Aorta (tissue), 5 donors: Measurements from ENCODE around the gene PLPPR1. TPM values are rescaled to one million over a fixed set of nuclear protein-coding genes. Genes with fewer than 3 reads are reported as not detected.

Experiments used
- ATAC-seq: fragments of 200-7000 bp; cut with Tn5 transposase; one replicate; pipeline ENCODE4 v1.9.1; 2022; ENCODE audit warnings: moderate library complexity; ENCODE audit not compliant: low FRiP score
- DNase-seq, 2 donors: peaks; one replicate each; pipeline ENCODE4 v3.0.0-alpha.2; 2020
- H3K27ac ChIP-seq, 2 donors: one replicate each; pipeline ENCODE4 v1.5.1; 2013; ENCODE audit warnings: low read length in 2 of 2, mild to moderate bottlenecking in 2 of 2, moderate library complexity in 2 of 2, control low read depth in 1 of 2, inconsistent platforms in 1 of 2, low read depth in 1 of 2
- H3K27me3 ChIP-seq, 2 donors: one replicate each; pipeline ENCODE4 v1.6.1; 2013; ENCODE audit warnings: control low read depth in 1 of 2, low read length in 1 of 2, mild to moderate bottlenecking in 1 of 2, moderate library complexity in 1 of 2; ENCODE audit not compliant: insufficient read depth in 2 of 2, control insufficient read depth in 1 of 2
- H3K36me3 ChIP-seq, 2 donors: one replicate each; pipeline ENCODE4 v1.6.1; 2013; ENCODE audit warnings: control low read depth in 1 of 2, low read length in 1 of 2, mild to moderate bottlenecking in 1 of 2; ENCODE audit not compliant: insufficient read depth in 2 of 2, control insufficient read depth in 1 of 2
- H3K4me1 ChIP-seq, 2 donors: one replicate each; pipeline ENCODE4 v1.6.1; 2013; ENCODE audit warnings: low read length in 2 of 2, control low read depth in 1 of 2, mild to moderate bottlenecking in 1 of 2, moderate library complexity in 1 of 2; ENCODE audit not compliant: insufficient read depth in 2 of 2, control insufficient read depth in 1 of 2
- H3K4me3 ChIP-seq, 2 donors: one replicate each; pipeline ENCODE4 v1.5.1; 2013; ENCODE audit warnings: low read length in 2 of 2, control low read depth in 1 of 2, mild to moderate bottlenecking in 1 of 2
- H3K9me3 ChIP-seq: one replicate; pipeline ENCODE4 v1.6.1; 2013; ENCODE audit warnings: mild to moderate bottlenecking, low read length; ENCODE audit not compliant: control insufficient read depth
- WGBS, 2 donors: extraction: QIAGEN DNeasy Blood & Tissue Kit; methylation state at CpG; one replicate each; pipeline ENCODE4 v1.1.7; 2013; 5-methylcytosine and 5-hydroxymethylcytosine counted together
- intact Hi-C, 2 donors: fragments of 100-400 bp; cut with DNase I; formaldehyde crosslinking; loops; one replicate each; pipeline versions ENCODE4 v1.14.2 to v1.15.0; 2022
- polyA plus RNA-seq, 2 donors: library from polyadenylated mRNA; stranded (reverse); fragments of 200-250 nt; gene quantifications; one replicate each; pipeline ENCODE4 v1.2.3, GENCODE V29; 2013
- total RNA-seq, 2 donors: library from RNA; stranded (reverse); fragmentation: NEBNext Ultra II Directional; extraction: Animal tissue kit (Norgen Biotek cat#: 25700); gene quantifications; one replicate each; pipeline ENCODE4 v1.2.1, GENCODE V29; 2021
- donor health status: healthy with polysubstance abuse.
- donor health status: Bipolar disorder and iron deficiency.
- donor health status: DM: no; HTN: no; CAD: no.
- donor health status: DM: no; HTN: no; CAD: no.
- donor health status: DM: yes; HTN: yes; CAD: no.

The PLPPR1 gene
- total and polyA plus RNA-seq, 4 donors = not detected

GRCh38 chr9:101247297-101247696, 218.8 kb downstream of the PLPPR1 start:
- WGBS, 2 donors = 81 to 84% methylated on average over 2 of the region's 2 CpGs
- ATAC-seq = no peak
- Histone ChIP-seq H3K4me3 (no peak overlapping the region), H3K27ac (no peak overlapping the region), H3K9me3 (no peaks in the 10 kb centered on the region), H3K27me3 (no peaks in the 10 kb centered on the region), H3K36me3 (no peaks in the 10 kb centered on the region), H3K4me1 (no peaks in the 10 kb centered on the region)
- no peak for DNase-seq
- intact Hi-C loops = no loop called here

DNA sequence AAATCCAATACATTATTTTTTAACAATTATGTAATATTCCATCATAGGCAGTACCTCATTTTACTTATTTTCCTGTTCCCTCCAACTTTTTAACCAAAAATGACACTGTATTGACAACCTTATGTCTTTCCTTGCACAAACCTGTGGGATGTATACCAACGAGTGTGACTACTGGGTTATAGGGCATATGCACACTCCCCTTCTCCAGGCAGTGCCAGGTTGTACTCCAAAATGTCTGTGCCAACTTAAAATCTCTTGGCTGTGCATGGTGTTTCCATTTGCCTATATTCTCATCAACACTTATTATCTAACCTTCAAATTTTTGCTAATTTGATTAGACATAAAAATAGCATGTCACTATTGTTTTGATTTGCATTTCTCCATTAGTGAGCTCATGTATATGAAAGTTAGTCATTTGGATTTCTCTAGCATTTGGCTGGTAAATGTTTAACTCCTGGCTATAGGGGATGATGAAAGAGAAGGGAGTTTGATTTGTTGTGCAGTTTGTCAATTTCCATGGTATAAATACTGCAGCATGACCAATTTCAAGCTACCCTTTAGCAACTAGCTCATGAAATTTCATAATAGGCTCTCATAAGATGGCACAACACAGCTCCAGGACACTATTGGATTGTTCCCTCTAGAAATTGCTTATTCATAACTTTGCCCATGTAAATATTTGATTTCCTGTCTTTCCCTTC, 226.4 kb downstream of the PLPPR1 start:
- no peak overlapping the region for H3K27ac ChIP-seq
- DNase-seq = no peak

DNA sequence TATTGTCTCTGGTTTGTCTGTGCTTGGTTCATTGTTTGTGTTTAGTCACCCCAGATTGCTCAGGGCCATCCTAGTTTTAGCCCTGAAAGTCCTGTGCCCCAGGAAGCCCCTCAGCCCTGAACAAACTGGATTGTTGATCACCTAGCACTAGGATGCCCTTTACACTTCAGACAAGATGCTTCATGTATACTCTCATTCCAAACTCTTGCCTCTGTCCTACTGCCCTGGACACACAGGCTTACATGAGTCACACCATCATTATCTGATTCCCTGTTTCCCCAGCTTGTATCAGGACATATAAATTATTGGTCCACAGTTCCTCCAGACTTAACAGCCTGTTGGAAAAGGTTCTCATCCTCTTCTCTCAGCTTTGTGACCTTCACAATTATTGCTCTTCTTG, 236.2 kb downstream of the PLPPR1 start:
- H3K4me3 ChIP-seq = no peak overlapping the region
- intact Hi-C loops = no loop called here
- no peaks in the 10 kb centered on the region for H3K4me1 ChIP-seq
- DNase-seq (no peak), ATAC-seq (no peak)
- H3K27ac ChIP-seq = no peak overlapping the region
- no peaks in the 10 kb centered on the region for H3K9me3 ChIP-seq
- H3K36me3 ChIP-seq = no peaks in the 10 kb centered on the region
- peaks cover 0 to 3% of the 10 kb centered on the region in 2 donors for H3K27me3 ChIP-seq

More for the DNA sequence above, 226.4 kb downstream of the PLPPR1 start:
- no peak overlapping the region for H3K4me3 ChIP-seq
- H3K36me3 ChIP-seq = no peaks in the 10 kb centered on the region
- WGBS, 2 donors = 55 to 69% methylated on average over 1 of the region's 1 CpG
- intact Hi-C loops = no loop called here
- H3K9me3 ChIP-seq = no peaks in the 10 kb centered on the region
- no peaks in the 10 kb centered on the region for H3K27me3 ChIP-seq
- H3K4me1 ChIP-seq = no peaks in the 10 kb centered on the region
- ATAC-seq = no peak

GRCh38 chr9:101265261-101265660, 236.7 kb downstream of the PLPPR1 start:
- DNase-seq = no peak
- Histone ChIP-seq H3K27ac (no peak overlapping the region), H3K4me1 (no peaks in the 10 kb centered on the region), H3K4me3 (no peak overlapping the region), H3K27me3 (peaks cover 0 to 3% of the 10 kb centered on the region in 2 donors), H3K36me3 (no peaks in the 10 kb centered on the region), H3K9me3 (no peaks in the 10 kb centered on the region)
- no peak for ATAC-seq
- intact Hi-C loops = no loop called here

- WGBS, 2 donors = 66 to 79% methylated on average over 1 of the region's 1 CpG
- DNase-seq (no peak), ATAC-seq (no peak)
- Histone ChIP-seq H3K4me1 (no peaks in the 10 kb centered on the region), H3K4me3 (no peak overlapping the region), H3K27me3 (peaks cover 0 to 3% of the 10 kb centered on the region in 2 donors), H3K9me3 (no peaks in the 10 kb centered on the region), H3K27ac (no peak overlapping the region), H3K36me3 (no peaks in the 10 kb centered on the region)
- intact Hi-C loops = no loop called here
Observed at GRCh38 chr9:101268426-101268825, 239.9 kb downstream of the PLPPR1 start.

DNA sequence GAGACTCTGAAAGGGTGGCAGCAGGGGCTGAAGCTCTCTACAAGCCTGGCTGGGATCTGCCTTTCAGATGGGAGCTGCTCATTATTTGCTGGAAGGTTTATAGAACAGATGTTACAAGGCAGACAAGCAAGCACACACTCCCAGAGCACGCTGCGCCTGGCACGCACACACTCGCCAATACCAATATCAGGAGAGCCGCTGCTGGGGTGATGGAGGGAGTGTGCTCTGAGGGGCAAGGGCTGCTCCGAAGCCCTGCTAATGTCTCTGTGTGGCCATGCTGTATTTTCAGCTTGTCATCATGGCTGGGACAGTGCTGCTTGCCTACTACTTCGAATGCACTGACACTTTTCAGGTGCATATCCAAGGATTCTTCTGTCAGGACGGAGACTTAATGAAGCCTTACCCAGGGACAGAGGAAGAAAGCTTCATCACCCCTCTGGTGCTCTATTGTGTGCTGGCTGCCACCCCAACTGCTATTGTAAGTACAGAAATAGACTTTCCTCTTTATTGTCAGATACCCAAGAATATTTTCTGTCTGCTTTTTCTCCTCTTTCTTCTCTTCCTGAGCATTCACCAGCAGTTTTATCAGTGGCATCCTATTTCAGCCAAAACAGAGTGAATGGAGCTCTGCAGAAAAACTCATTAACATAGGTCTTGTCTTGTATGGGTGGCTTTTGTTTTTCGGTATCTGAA, 241.2 kb downstream of the PLPPR1 start:
- 78 to 80% methylated on average over 9 of the region's 9 CpGs for WGBS, 2 donors
- H3K27me3 ChIP-seq = no peaks in the 10 kb centered on the region
- intact Hi-C loops = no loop called here
- DNase-seq (no peak), ATAC-seq (no peak)
- H3K4me3 ChIP-seq = no peak overlapping the region
- H3K4me1 ChIP-seq = no peaks in the 10 kb centered on the region
- no peaks in the 10 kb centered on the region for H3K9me3 ChIP-seq
- H3K36me3 ChIP-seq = no peaks in the 10 kb centered on the region
- H3K27ac ChIP-seq = no peak overlapping the region

GRCh38 chr9:101270302-101270701, 241.8 kb downstream of the PLPPR1 start:
- H3K4me3 ChIP-seq = no peak overlapping the region
- H3K9me3 ChIP-seq = no peaks in the 10 kb centered on the region
- DNase-seq (no peak), ATAC-seq (no peak)
- 65 to 66% methylated on average over 2 of the region's 2 CpGs for WGBS, 2 donors
- intact Hi-C loops = no loop called here
- H3K36me3 ChIP-seq = no peaks in the 10 kb centered on the region
- H3K27me3 ChIP-seq = peaks cover 0 to under 1% of the 10 kb centered on the region in 2 donors
- H3K27ac ChIP-seq = no peak overlapping the region
- H3K4me1 ChIP-seq = no peaks in the 10 kb centered on the region

GRCh38 chr9:101271102-101271501, 242.6 kb downstream of the PLPPR1 start:
- 72 to 80% methylated on average over 3 of the region's 3 CpGs for WGBS, 2 donors
- H3K4me3 ChIP-seq = no peak overlapping the region
- no peaks in the 10 kb centered on the region for H3K4me1 ChIP-seq
- H3K27me3 ChIP-seq = peaks cover 0 to 2% of the 10 kb centered on the region in 2 donors
- no peaks in the 10 kb centered on the region for H3K9me3 ChIP-seq
- H3K27ac ChIP-seq = no peak overlapping the region
- H3K36me3 ChIP-seq = no peaks in the 10 kb centered on the region
- intact Hi-C loops = no loop called here
- DNase-seq (no peak), ATAC-seq (no peak)
